ENCODE results near the gene SCARB1.

Gene SCARB1

DNA sequence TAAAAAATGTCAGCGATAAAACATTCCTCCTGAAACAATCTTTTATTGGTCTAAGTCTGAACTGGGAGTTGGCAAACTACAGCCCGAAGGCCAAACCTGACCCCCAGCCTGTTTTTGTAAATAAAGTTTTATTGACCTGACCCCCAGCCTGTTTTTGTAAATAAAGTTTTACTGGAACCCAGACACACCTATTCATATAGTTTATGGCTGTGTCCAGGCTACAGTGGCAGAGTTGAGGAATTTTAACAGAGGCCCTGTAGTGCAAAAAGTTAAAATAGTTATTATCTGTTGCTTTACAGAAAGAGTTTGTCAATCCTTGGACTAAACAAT lies 12.1 kb upstream of the SCARB1 start:
- Histone ChIP-seq H3K79me2 (ENCODE audit: insufficient read depth, low read length) (no peaks in the 10 kb centered on the region), H3K4me3 (ENCODE audit: low read depth, low read length, poor library complexity, severe bottlenecking) (no peak overlapping the region), H3K4me1 (ENCODE audit: insufficient read depth, low read length, severe bottlenecking) (no peaks in the 10 kb centered on the region), H3K9me2 (ENCODE audit: low read depth, low read length) (no peaks in the 10 kb centered on the region), H3K9me3 (ENCODE audit: low read length) (no peaks in the 10 kb centered on the region), H3K27ac (ENCODE audit: low read depth, low read length, poor library complexity, severe bottlenecking) (no peak overlapping the region), H4K20me1 (ENCODE audit: insufficient read depth, low read length) (no peaks in the 10 kb centered on the region), H3K4me2 (ENCODE audit: low read length) (no peak overlapping the region), H3K36me3 (ENCODE audit: insufficient read depth, low read length) (no peaks in the 10 kb centered on the region), H2AFZ (ENCODE audit: low read length) (no peak overlapping the region), H3F3A (ENCODE audit: insufficient read depth, low read length) (no peaks in the 10 kb centered on the region), H3K27me3 (ENCODE audit: insufficient read depth, low read length) (peaks cover 9% of the 10 kb centered on the region; the same call in 1 of the 2 replicates), H3K9ac (ENCODE audit: low read length) (no peak overlapping the region)
- TF ChIP-seq CTCF (IDR thresholded peaks at IDR 0.05; ENCODE audit: low read length) (no peak), EZH2 (IDR thresholded peaks at IDR 0.05; ENCODE audit: borderline replicate concordance, low read length) (no peak)

- Histone ChIP-seq H3K36me3 (ENCODE audit: insufficient read depth, low read length) (no peaks in the 10 kb centered on the region), H3K27me3 (ENCODE audit: insufficient read depth, low read length) (peaks cover 9% of the 10 kb centered on the region; the same call in 1 of the 2 replicates), H3K79me2 (ENCODE audit: insufficient read depth, low read length) (no peaks in the 10 kb centered on the region), H2AFZ (ENCODE audit: low read length) (no peak overlapping the region), H3K9ac (ENCODE audit: low read length) (no peak overlapping the region), H3K9me3 (ENCODE audit: low read length) (no peaks in the 10 kb centered on the region), H3K27ac (ENCODE audit: low read depth, low read length, poor library complexity, severe bottlenecking) (no peak overlapping the region), H3K9me2 (ENCODE audit: low read depth, low read length) (no peaks in the 10 kb centered on the region), H3K4me1 (ENCODE audit: insufficient read depth, low read length, severe bottlenecking) (no peaks in the 10 kb centered on the region), H3K4me2 (ENCODE audit: low read length) (no peak overlapping the region), H3F3A (ENCODE audit: insufficient read depth, low read length) (no peaks in the 10 kb centered on the region), H3K4me3 (ENCODE audit: low read depth, low read length, poor library complexity, severe bottlenecking) (no peak overlapping the region), H4K20me1 (ENCODE audit: insufficient read depth, low read length) (no peaks in the 10 kb centered on the region)
- TF ChIP-seq EZH2 (IDR thresholded peaks at IDR 0.05; ENCODE audit: borderline replicate concordance, low read length), result no peak
- no peak for TF ChIP-seq CTCF (IDR thresholded peaks at IDR 0.05; ENCODE audit: low read length)
These were observed 11.5 kb upstream of the SCARB1 start for GRCh38 chr12:124874988-124875802.

DNA sequence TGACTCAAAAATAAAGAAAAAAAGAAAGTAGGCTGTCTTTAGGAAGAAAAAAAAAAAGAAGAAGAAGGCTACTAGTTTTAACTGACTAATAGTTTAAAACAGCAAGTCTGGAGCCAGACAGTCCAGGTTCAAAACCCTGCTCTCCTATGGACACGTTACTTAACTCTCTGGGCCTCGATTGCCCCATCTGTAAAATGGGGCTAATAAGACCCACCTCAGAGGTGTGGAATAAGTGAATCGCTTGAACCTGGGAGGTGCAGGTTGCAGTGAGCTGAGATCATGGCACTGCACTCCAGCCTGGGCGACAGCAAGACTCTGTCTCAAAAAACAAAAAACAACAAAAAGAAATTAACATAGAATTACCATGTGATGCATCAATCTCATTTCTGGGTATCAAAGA lies 10.5 kb upstream of the SCARB1 start:
- H2AFZ ChIP-seq (ENCODE audit: low read length), result no peak overlapping the region
- H3K27me3 ChIP-seq (ENCODE audit: insufficient read depth, low read length), result peaks cover 9% of the 10 kb centered on the region; the same call in 1 of the 2 replicates
- no peaks in the 10 kb centered on the region for H4K20me1 ChIP-seq (ENCODE audit: insufficient read depth, low read length)

More for the DNA sequence above, 10.5 kb upstream of the SCARB1 start:
- H3K79me2 ChIP-seq (ENCODE audit: insufficient read depth, low read length), result no peaks in the 10 kb centered on the region
- no peak overlapping the region for H3K9ac ChIP-seq (ENCODE audit: low read length)
- no peaks in the 10 kb centered on the region for H3K9me3 ChIP-seq (ENCODE audit: low read length)
- TF ChIP-seq CTCF (IDR thresholded peaks at IDR 0.05; ENCODE audit: low read length), result no peak
- TF ChIP-seq EZH2 (IDR thresholded peaks at IDR 0.05; ENCODE audit: borderline replicate concordance, low read length), result no peak
- no peaks in the 10 kb centered on the region for H3F3A ChIP-seq (ENCODE audit: insufficient read depth, low read length)
- peaks cover 3% of the 10 kb centered on the region for H3K4me1 ChIP-seq (ENCODE audit: insufficient read depth, low read length, severe bottlenecking)
- H3K4me3 ChIP-seq (ENCODE audit: low read depth, low read length, poor library complexity, severe bottlenecking), result no peak overlapping the region
- H3K36me3 ChIP-seq (ENCODE audit: insufficient read depth, low read length), result no peaks in the 10 kb centered on the region
- no peak overlapping the region for H3K4me2 ChIP-seq (ENCODE audit: low read length)
- H3K27ac ChIP-seq (ENCODE audit: low read depth, low read length, poor library complexity, severe bottlenecking), result no peak overlapping the region
- no peaks in the 10 kb centered on the region for H3K9me2 ChIP-seq (ENCODE audit: low read depth, low read length)
